ENCODE measurements around the gene HTT. TPM values are rescaled to one million over a fixed set of nuclear protein-coding genes. Genes with fewer than 3 reads are reported as not detected.

Gene HTT
- total RNA-seq, 6 experiments from 2014 or later, result 38.1 to 52.0 (median 47.8) TPM

DNA sequence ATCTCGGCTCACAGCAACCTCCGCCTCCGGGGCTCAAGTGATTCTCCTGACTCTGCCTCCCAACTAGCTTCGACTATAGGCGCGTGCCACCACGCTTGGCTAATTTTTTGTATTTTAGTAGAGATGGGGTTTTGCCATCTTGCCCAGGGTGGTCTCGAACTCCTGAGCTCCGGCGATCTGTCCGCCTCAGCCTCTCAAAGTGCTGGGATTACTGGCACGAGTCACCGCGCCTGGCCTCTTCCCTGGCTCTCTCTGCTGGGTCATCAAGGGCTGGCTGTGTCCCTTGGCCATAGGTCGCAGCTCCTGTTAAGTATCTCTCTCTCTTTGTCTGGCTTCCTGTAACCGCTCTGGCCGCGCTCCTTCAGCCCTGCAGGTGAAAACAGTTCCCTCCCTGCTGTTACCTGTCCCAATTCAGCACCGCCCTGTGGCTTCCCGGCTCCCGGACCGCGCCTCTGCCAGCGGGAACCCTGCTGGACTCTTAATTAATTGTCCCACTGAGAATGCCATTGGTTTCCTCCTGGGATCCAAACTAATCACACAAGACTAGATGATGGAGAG is 217.0 kb downstream of the HTT start:
- peak overlapping the region; percentile 83 for H3K27ac Mint-ChIP-seq

GRCh38 chr4:3291969-3292570 is 217.6 kb downstream of the HTT start:
- Mint-ChIP-seq H3K4me3 (peak overlapping the region; percentile 93), H3K9me3 (no peaks in the 10 kb centered on the region), H3K36me3 (ENCODE audit: low read depth) (peaks cover 2% of the 10 kb centered on the region), H3K4me1 (ENCODE audit: low read depth) (peaks cover 22% of the 10 kb centered on the region), H3K27me3 (ENCODE audit: insufficient read depth) (peaks cover 5% of the 10 kb centered on the region), H3K27ac (peak overlapping the region; percentile 83)
- DNase-seq, result no peak
- TF ChIP-seq CTCF (IDR thresholded peaks at IDR 0.05), result no peak

More for the DNA sequence above, 217.0 kb downstream of the HTT start:
- H3K9me3 Mint-ChIP-seq, result no peaks in the 10 kb centered on the region
- peak overlapping the region; percentile 93 for H3K4me3 Mint-ChIP-seq
- H3K27me3 Mint-ChIP-seq (ENCODE audit: insufficient read depth), result peaks cover 6% of the 10 kb centered on the region
- H3K4me1 Mint-ChIP-seq (ENCODE audit: low read depth), result peaks cover 23% of the 10 kb centered on the region
- DNase-seq, result no peak
- 0 out of 2 replicates have a peak, but pooled peaks have one; percentile 8 for TF ChIP-seq CTCF (IDR thresholded peaks at IDR 0.05)
- no peaks in the 10 kb centered on the region; the same call in 1 of the 2 replicates for H3K36me3 Mint-ChIP-seq (ENCODE audit: low read depth)

GRCh38 chr4:3292571-3293400 is 218.3 kb downstream of the HTT start, which contains the start of gene RGS12:
TSS of gene RGS12 (plus strand) at chr4:3293021. CDS start at chr4:3316171, 23,150 bp downstream.
- DNase-seq, result peak; percentile 89
- no peaks in the 10 kb centered on the region; the same call in 1 of the 2 replicates for H3K27me3 Mint-ChIP-seq (ENCODE audit: insufficient read depth)

More at GRCh38 chr4:3292571-3293400, 218.3 kb downstream of the HTT start, which contains the start of gene RGS12:
- Mint-ChIP-seq H3K9me3 (peaks cover 4% of the 10 kb centered on the region), H3K36me3 (ENCODE audit: low read depth) (peaks cover 9% of the 10 kb centered on the region), H3K4me1 (ENCODE audit: low read depth) (peaks cover 22% of the 10 kb centered on the region), H3K4me3 (peak within 1 kb of the TSS; percentile 93), H3K27ac (peak within 1 kb of the TSS; percentile 83)
- no peak for TF ChIP-seq CTCF (IDR thresholded peaks at IDR 0.05)

Other genes with a start within 250 kb of the HTT start
- gene ADD1, start 230.8 kb upstream of the HTT start, total RNA-seq (2021; fragmentation: NEBNext Ultra II Directional; extraction: Animal tissue kit (Norgen Biotek cat#: 25700)), result 100 to 1,000 TPM; 276 to 332 (median 321) TPM
- 10 to 100 TPM; 34.8 to 39.4 (median 37.0) TPM for gene NOP14, start 111.3 kb upstream of the HTT start, total RNA-seq (2021; fragmentation: NEBNext Ultra II Directional; extraction: Animal tissue kit (Norgen Biotek cat#: 25700))
- gene GRK4, start 111.1 kb upstream of the HTT start, total RNA-seq (2021; fragmentation: NEBNext Ultra II Directional; extraction: Animal tissue kit (Norgen Biotek cat#: 25700)), result 1 to 10 TPM; 5.1 to 8.1 (median 6.7) TPM
- not detected for gene HTT-AS, start 143 bp upstream of the HTT start, total RNA-seq (2021; fragmentation: NEBNext Ultra II Directional; extraction: Animal tissue kit (Norgen Biotek cat#: 25700))
- under 1 TPM; 0.09 to 0.35 (median 0.12) TPM for gene MSANTD1, start 174.5 kb downstream of the HTT start, total RNA-seq (2021; fragmentation: NEBNext Ultra II Directional; extraction: Animal tissue kit (Norgen Biotek cat#: 25700))
- gene RGS12, start 218.3 kb downstream of the HTT start, total RNA-seq (2021; fragmentation: NEBNext Ultra II Directional; extraction: Animal tissue kit (Norgen Biotek cat#: 25700)), result 10 to 100 TPM in 4 of 6 experiments, 1 to 10 TPM in 2; 8.5 to 15.2 (median 12.1) TPM